Skeletal muscle tissue (tissue), 4 donors: Measurements from ENCODE around the gene GGT6. TPM values are rescaled to one million over a fixed set of nuclear protein-coding genes. Genes with fewer than 3 reads are reported as not detected.
"Not testable (repeated sequence)": the region's sequence is repeated elsewhere in the genome, so short reads cannot be mapped to it uniquely, and the experiment has no call there.

Experiments used
- H3K27ac ChIP-seq: one replicate; pipeline ENCODE4 v1.7.0; 2013; ENCODE audit warnings: mild to moderate bottlenecking, low read depth, low read length, inconsistent platforms
- H3K27me3 ChIP-seq, 3 donors: one replicate each; pipeline ENCODE4 v1.7.0; 2013; ENCODE audit warnings: low read length in 3 of 3; ENCODE audit not compliant: control insufficient read depth in 3 of 3, insufficient read depth in 3 of 3
- H3K36me3 ChIP-seq, 3 donors: one replicate each; pipeline ENCODE4 v1.7.0; 2013; ENCODE audit warnings: low read length in 3 of 3; ENCODE audit not compliant: control insufficient read depth in 3 of 3, insufficient read depth in 3 of 3
- H3K4me1 ChIP-seq, 3 donors: one replicate each; pipeline ENCODE4 v1.7.0; 2013; ENCODE audit warnings: low read length in 3 of 3, mild to moderate bottlenecking in 3 of 3; ENCODE audit not compliant: control insufficient read depth in 3 of 3, insufficient read depth in 3 of 3
- H3K4me3 ChIP-seq, 3 donors: one replicate each; pipeline ENCODE4 v1.7.0; 2013; ENCODE audit warnings: low read length in 3 of 3
- H3K9ac ChIP-seq, 3 donors: one replicate each; pipeline ENCODE4 v1.7.0; 2013; ENCODE audit warnings: low read length in 3 of 3, mild to moderate bottlenecking in 3 of 3, moderate library complexity in 2 of 3, low read depth in 1 of 3
- H3K9me3 ChIP-seq, 3 donors: one replicate each; pipeline ENCODE4 v1.7.0; 2013; ENCODE audit warnings: low read length in 3 of 3; ENCODE audit not compliant: control insufficient read depth in 3 of 3
- total RNA-seq: library from RNA; depleted of rRNA; stranded (reverse); fragments of >200 nt; gene quantifications from one replicate; pipeline ENCODE4 v1.2.3, GENCODE V29; 2014
- donor health status: Osteomylitis.

Gene GGT6
- total RNA-seq = not detected

DNA sequence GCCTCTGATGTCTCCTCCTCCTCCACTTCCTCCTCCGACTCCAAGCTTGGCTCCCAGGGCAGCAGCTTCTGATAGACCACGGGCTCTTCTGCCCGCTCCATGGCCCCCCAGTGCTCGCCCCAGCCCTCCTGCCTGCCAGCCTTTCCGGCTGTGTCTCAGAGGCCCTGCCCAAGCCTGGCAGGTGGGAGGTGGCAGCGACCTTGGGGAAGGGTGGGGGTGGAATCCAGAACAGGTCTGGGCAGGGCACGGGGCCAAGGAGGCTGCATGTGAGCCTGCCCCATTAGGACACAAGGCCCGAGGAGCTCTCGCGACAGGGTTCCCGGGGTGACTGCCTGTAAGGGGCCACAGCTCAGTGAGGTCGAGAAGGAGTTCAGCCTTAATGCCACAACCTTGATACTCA, at the start of gene GGT6:
GGT6 (minus strand) TSS at position 157 of the 400 bp plus-strand sequence; CDS start at position 101, 56 bp downstream.
- Histone ChIP-seq H3K4me1 (peaks cover 9 to 11% (median 10%) of the 10 kb centered on the region in 3 donors), H3K27me3 (no peaks in the 10 kb centered on the region), H3K27ac (no peak within 1 kb of the TSS), H3K4me3 (no peak within 1 kb of the TSS), H3K9ac (no peak within 1 kb of the TSS), H3K9me3 (no peaks in the 10 kb centered on the region), H3K36me3 (no peaks in the 10 kb centered on the region)

DNA sequence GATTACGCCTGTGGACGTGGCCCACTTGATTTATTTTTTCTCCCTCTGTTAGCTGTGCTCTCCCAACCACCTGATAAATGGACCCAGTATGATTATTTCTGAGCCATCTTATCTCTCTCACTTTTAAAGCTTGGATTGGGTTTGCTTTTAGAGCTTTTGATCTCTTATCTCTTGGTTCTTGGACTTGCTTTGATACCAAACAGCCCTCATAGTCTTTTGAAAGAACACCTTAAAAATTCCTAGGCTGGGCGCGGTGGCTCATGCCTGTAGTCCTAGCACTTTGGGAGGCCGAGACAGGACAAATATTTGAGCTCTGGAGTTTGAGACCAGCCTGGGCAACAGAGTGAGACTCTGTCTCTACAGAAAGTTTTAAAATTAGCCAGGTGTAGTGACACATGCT, 49.8 kb upstream of the GGT6 start:
- no peaks in the 10 kb centered on the region for H3K9me3 ChIP-seq
- no peaks in the 10 kb centered on the region for H3K27me3 ChIP-seq
- peaks cover 0 to 4% (median 2%) of the 10 kb centered on the region in 3 donors for H3K36me3 ChIP-seq
- H3K27ac ChIP-seq = peak overlapping the region; percentile 86
- peak overlapping the region in 2 of 3 donors; percentile 58 to 74 for H3K9ac ChIP-seq
- H3K4me1 ChIP-seq = peaks cover 45 to 55% (median 45%) of the 10 kb centered on the region in 3 donors
- peak overlapping the region in 2 of 3 donors; percentile 31 to 56 for H3K4me3 ChIP-seq

GRCh38 chr17:4609761-4610160, 49.4 kb upstream of the GGT6 start:
- H3K4me3 ChIP-seq = no peak overlapping the region
- H3K27me3 ChIP-seq = no peaks in the 10 kb centered on the region
- H3K9me3 ChIP-seq = no peaks in the 10 kb centered on the region
- peaks cover 47 to 59% (median 48%) of the 10 kb centered on the region in 3 donors for H3K4me1 ChIP-seq
- H3K27ac ChIP-seq = peak overlapping the region; percentile 86
- H3K36me3 ChIP-seq = peaks cover 0 to 4% (median 2%) of the 10 kb centered on the region in 3 donors
- H3K9ac ChIP-seq = peak overlapping the region; percentile 35 to 55 (median 52)

- Histone ChIP-seq H3K9ac (peak overlapping the region; percentile 30 to 57 (median 38)), H3K36me3 (peaks cover 0 to 4% (median 2%) of the 10 kb centered on the region in 3 donors), H3K4me3 (no peak overlapping the region), H3K4me1 (peaks cover 64 to 79% (median 66%) of the 10 kb centered on the region in 3 donors), H3K27me3 (no peaks in the 10 kb centered on the region), H3K27ac (peak overlapping the region; percentile 86), H3K9me3 (no peaks in the 10 kb centered on the region)
Measured at GRCh38 chr17:4607773-4608187, 47.4 kb upstream of the GGT6 start.

DNA sequence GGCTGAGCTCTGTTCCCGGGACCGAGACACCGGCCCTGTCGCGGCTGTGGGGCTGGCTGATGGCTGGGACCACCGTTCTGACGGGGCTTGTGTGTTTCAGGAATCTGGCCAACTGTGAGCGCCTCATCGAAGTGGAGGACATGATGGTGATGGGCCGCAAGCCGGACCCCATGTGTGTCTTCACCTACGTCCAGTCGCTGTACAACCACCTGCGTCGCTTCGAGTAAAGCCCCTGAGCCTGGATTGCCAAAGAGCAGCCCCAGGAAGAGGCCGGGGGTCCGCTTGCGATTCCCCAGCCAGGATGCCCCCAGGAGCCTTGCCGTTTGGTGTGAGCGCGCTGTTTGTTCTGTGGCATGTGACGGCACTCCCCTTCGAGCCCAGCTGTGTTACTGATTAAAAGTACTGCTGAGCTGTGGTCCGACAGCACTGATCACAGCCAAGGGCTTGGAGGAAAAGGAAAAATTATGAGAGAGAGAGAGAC, 46.9 kb upstream of the GGT6 start:
- Histone ChIP-seq H3K9ac (peak overlapping the region; percentile 30 to 57 (median 38)), H3K36me3 (peaks cover 0 to 4% (median 2%) of the 10 kb centered on the region in 3 donors), H3K27ac (peak overlapping the region; percentile 86), H3K4me1 (peaks cover 67 to 84% (median 69%) of the 10 kb centered on the region in 3 donors), H3K9me3 (no peaks in the 10 kb centered on the region), H3K4me3 (no peak overlapping the region), H3K27me3 (no peaks in the 10 kb centered on the region)

- peaks cover 0 to 4% (median 2%) of the 10 kb centered on the region in 3 donors for H3K36me3 ChIP-seq
- peaks cover 78 to 92% (median 82%) of the 10 kb centered on the region in 3 donors for H3K4me1 ChIP-seq
- no peak overlapping the region for H3K4me3 ChIP-seq
- peak overlapping the region in 2 of 3 donors; percentile 12 to 66 for H3K9ac ChIP-seq
- H3K27ac ChIP-seq = peak overlapping the region; percentile 86
- no peaks in the 10 kb centered on the region for H3K9me3 ChIP-seq
- H3K27me3 ChIP-seq = no peaks in the 10 kb centered on the region
Measured at GRCh38 chr17:4605826-4606225, 45.4 kb upstream of the GGT6 start.

- Histone ChIP-seq H3K4me1 (peaks cover 76 to 90% (median 82%) of the 10 kb centered on the region in 3 donors), H3K27ac (peak overlapping the region; percentile 86), H3K9ac (peak overlapping the region in 2 of 3 donors; percentile 72 to 81)
- not testable (repeated sequence) for H3K4me3 ChIP-seq, H3K9me3 ChIP-seq, H3K36me3 ChIP-seq, H3K27me3 ChIP-seq
Measured at GRCh38 chr17:4604736-4605135, 44.4 kb upstream of the GGT6 start.

DNA sequence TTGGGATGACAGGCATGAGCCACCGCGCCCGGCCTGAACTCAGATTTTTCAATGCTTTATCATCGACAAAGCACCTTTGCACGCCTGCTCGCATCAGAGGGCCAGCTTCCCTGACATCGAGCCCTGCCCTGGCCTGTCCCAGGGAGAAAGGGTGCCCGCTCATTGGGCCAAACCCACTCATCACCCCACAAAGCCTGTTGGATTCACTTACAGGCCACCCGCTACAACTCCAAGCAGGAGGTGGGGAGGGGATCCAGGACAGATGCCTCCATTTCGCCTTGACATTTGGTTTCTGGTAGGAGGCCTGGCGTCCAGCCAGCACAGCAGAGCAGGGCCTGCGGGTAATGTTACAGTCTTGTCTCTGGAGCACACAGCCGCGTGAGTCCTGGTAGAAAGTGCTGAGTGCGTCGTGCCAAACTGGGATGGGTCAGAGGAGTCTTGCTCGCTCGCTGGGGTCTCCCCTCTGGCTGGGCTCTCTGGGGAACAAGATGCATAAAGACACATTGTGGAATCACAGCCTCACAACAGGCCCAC, 43.8 kb upstream of the GGT6 start:
- Histone ChIP-seq H3K27me3 (no peaks in the 10 kb centered on the region), H3K4me3 (peak overlapping the region; percentile 14 to 41 (median 27)), H3K27ac (peak overlapping the region; percentile 86), H3K36me3 (peaks cover 0 to 4% (median 2%) of the 10 kb centered on the region in 3 donors), H3K9me3 (no peaks in the 10 kb centered on the region), H3K9ac (peak overlapping the region in 2 of 3 donors; percentile 72 to 81), H3K4me1 (peaks cover 77 to 90% (median 82%) of the 10 kb centered on the region in 3 donors)

GRCh38 chr17:4602041-4602440, 41.7 kb upstream of the GGT6 start:
- H3K27ac ChIP-seq = peak overlapping the region; percentile 86
- H3K9me3 ChIP-seq = no peaks in the 10 kb centered on the region
- H3K36me3 ChIP-seq = peaks cover 0 to 7% (median 6%) of the 10 kb centered on the region in 3 donors
- H3K9ac ChIP-seq = no peak overlapping the region
- no peaks in the 10 kb centered on the region for H3K27me3 ChIP-seq
- no peak overlapping the region for H3K4me3 ChIP-seq
- peaks cover 76 to 91% (median 81%) of the 10 kb centered on the region in 3 donors for H3K4me1 ChIP-seq

DNA sequence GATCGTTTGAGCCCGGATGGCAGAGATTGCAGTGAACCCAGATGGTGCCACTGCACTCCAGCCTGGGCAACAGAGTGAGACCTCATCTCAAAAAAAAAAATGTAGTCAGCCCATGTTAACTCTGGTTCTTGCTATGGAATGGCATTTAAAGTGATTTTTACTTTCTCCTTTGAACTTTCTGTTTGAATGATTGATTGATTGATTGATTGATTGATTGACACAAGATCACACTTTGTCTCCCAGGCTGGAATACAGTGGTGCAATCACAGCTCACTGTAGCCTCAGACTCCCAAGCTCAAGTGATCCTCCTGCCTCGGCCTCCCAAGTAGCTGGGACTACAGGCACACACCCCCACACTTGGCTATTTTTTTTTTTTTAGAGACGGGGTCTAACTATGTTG, 40.9 kb upstream of the GGT6 start:
- Histone ChIP-seq H3K4me3 (peak overlapping the region in 1 of 3 donors; percentile 1), H3K4me1 (peaks cover 79 to 93% (median 80%) of the 10 kb centered on the region in 3 donors), H3K27me3 (no peaks in the 10 kb centered on the region), H3K9ac (peak overlapping the region in 1 of 3 donors; percentile 65), H3K27ac (peak overlapping the region; percentile 86), H3K36me3 (peaks cover 3 to 12% (median 8%) of the 10 kb centered on the region in 3 donors), H3K9me3 (no peaks in the 10 kb centered on the region)
